A172 (cell line): ENCODE measurements around the gene ZMIZ1. TPM values are rescaled to one million over a fixed set of nuclear protein-coding genes. Genes with fewer than 3 reads are reported as not detected.
"Not testable (repeated sequence)": the region's sequence is repeated elsewhere in the genome, so short reads cannot be mapped to it uniquely, and the experiment has no call there.

ENCODE experiments used
- DNase-seq: peaks from one replicate; pipeline ENCODE4 v3.0.0-alpha.2; 2015; ENCODE audit warnings: low spot score
- total RNA-seq: library from RNA; depleted of rRNA; stranded (reverse); fragments of >200 nt; shearing (Covaris generic); gene quantifications from 2 replicates; pipeline ENCODE4 v1.2.3, GENCODE V29; 2014

Gene ZMIZ1
- total RNA-seq, 1 experiment from 2014 or later = 16.6 TPM

GRCh38 chr10:79324032-79324695 lies 255.4 kb downstream of the ZMIZ1 start:
- no peak for DNase-seq

GRCh38 chr10:79326361-79327089 lies 257.8 kb downstream of the ZMIZ1 start:
- DNase-seq = no peak

GRCh38 chr10:79327090-79327457 lies 258.3 kb downstream of the ZMIZ1 start:
- DNase-seq = no peak

DNA sequence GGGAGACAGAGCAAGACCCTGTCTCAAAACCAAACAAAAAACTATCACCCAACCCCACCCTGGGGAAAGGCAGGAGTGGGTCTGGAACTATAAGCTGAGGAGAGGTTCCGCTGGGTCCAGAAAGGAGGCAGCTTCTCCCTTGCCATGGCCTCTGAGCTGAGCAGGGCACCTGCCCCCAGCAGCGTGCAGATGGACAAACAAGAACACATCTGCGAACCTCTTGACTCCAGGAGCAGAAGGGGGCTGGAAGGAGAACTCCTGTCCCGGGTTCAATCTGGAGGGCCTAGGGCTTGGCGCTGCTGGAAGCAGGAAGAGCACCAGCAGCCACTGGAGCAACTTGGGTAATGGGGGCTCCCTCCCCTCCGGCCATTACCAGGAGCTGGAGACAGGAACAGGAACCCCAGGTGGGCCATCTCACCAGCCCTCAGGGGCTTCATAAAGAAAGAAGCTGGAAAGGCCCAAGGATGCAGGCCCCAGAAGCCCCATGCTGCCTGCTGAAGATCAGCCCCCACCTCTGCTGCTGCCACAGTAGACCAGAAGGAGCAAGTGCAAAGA lies 259.5 kb downstream of the ZMIZ1 start:
- no peak for DNase-seq

- peak; percentile 85 for DNase-seq
Measured at GRCh38 chr10:79328737-79329504, 260.2 kb downstream of the ZMIZ1 start.

DNA sequence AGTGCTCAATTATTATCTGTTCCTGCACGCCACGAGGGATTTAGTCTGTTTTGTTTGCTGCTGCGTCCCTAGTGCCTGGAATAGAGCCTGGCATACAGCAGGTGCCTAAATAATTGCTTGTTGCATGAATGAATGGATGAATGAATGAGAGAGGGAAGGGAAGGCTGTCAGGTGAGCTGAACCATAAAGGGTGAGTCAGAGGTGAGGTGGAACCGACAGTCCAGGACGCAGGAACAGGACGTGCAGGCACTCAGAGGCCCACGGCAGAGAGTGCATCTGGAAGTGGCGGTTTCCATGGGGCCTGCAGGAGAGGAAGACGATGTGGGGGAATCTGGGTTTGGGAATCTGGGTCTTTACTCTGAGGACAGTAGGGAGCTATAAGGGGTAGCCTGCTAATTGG lies 260.8 kb downstream of the ZMIZ1 start:
- no peak for DNase-seq

- peak; percentile 72 for DNase-seq
Measured at GRCh38 chr10:79331226-79331625, 262.5 kb downstream of the ZMIZ1 start.

GRCh38 chr10:79331709-79332108 lies 262.9 kb downstream of the ZMIZ1 start:
- DNase-seq = peak; percentile 97

- DNase-seq = not testable (repeated sequence)
Measured at GRCh38 chr10:79332610-79333315, 264.0 kb downstream of the ZMIZ1 start.

DNA sequence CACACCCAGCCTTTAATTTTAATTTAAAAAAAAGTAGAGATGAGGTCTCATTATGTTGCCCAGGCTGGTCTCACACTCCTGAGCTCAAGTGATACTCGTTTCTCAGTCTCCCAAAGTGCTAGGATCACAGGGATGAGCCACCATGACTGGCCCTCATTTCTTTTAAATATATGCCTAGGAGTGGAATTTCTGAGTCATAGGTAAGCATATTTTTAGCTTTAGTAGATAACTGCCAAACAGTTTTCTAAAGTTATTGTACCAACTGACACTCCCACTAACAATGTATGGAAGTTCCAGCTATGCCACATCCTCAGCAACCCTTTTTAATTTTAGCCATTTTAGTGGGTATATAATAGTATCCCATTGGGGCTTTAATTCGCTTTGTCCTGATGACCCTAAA lies 264.7 kb downstream of the ZMIZ1 start:
- peak; percentile 89 for DNase-seq

GRCh38 chr10:79334573-79334972 lies 265.8 kb downstream of the ZMIZ1 start:
- no peak for DNase-seq

GRCh38 chr10:79335094-79335469 lies 266.3 kb downstream of the ZMIZ1 start:
- DNase-seq = no peak

DNA sequence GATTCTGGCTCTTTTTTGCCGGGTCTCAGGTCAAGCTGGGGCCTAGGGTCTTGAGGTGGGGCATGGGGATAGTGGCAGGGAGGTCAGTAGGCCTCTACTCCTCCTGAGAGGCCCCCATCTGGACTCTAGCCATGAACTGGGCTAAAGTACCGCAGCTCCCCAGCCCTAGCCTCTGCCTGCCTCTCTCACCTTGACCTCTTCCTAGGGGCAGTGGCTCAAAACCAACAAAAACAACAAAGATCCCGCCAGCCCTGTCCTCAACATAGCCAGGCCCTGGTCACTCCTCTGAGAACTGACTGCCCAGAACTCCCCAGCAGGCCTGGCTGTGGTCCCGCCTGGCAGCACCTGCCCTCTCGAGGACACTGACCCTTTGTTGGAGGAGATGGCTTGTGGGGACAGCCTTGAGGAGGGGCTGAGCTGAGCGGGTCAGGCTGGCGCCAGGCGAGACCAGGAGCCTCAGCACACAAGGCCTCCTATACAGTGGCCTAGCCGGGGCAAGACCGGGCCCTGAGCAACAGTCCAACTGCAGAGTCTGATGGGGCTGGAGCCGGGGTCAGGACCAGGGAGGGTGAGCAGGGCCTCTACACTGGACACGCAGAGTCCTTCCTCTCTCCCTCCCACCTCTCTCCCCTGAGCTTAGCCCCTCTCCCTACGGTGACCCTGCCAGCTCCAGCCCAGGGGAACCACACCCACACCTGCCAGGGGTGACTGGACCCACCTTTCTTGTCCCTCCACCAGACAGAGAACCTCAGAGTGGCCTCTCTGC lies 266.9 kb downstream of the ZMIZ1 start:
- no peak for DNase-seq

- DNase-seq = no peak
Measured at GRCh38 chr10:79336276-79336675, 267.5 kb downstream of the ZMIZ1 start.

- DNase-seq = peak; percentile 61
Measured at GRCh38 chr10:79336739-79337138, 268.0 kb downstream of the ZMIZ1 start.

DNA sequence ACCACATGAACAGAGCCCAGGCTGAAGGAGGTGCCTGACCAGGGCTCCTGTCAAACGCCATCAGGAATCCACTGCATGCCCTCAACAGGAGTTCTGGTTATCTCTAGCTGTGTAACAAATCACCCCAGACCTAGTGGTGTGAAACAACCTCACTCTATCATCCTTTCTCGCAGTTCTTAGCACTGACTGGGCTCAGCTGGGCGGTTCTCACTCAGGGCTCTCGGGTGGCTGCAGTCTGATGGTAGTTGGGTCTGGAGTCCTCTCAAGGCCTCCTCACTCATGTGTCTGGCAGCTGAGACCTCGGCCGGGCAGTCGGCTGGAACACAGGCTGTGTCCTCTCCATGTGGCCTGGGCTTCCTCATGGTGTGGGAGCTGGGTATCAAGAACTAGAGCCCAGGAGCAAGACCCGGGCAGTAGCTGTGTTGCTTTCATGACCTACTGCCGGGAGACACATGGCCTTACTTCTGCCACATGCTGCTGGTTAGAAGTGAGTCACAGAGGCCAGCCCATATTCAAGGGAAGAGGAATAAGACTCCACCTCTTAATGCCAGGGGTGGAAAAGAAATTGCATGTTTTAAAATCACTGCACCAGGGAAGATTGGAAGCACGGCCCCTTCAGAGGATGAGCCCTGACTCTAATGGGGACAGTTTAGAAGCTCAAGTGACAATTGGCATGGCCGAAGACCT lies 269.2 kb downstream of the ZMIZ1 start:
- not testable (repeated sequence) for DNase-seq

GRCh38 chr10:79339266-79339665 lies 270.5 kb downstream of the ZMIZ1 start:
- no peak for DNase-seq

DNA sequence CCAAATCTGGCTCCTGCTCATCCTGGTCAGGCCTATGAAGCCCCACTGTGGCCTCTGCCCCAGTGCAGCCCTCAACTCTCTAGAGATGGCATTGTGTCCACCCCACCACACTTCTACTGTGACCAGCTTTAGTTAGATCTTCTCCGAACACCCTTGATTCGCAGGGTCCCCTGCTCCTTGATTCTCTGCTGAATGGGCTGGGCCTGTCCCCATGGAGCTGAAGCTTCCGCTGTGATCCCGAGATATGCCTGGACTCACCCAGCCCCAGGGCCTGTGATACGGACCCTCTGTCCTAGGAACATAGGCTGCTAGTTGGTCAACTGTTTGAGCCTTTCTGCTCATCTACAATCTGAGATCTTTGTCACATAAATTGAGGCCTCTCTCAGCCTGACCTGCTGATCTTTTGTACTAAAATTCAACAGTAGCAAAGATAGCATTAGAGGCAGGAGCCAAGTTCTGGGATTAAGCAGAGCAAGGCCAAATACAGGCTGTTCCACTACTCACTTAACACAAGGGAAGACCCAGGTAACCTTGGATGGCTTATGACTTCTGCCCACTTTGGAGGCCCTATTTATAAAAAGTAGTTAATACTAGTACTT lies 272.0 kb downstream of the ZMIZ1 start:
- no peak for DNase-seq

GRCh38 chr10:79342295-79342761 lies 273.6 kb downstream of the ZMIZ1 start:
- DNase-seq = no peak
